Gastrocnemius medialis (tissue), 4 donors: ENCODE results near the gene EXOC3L4.

ENCODE experiments used
- POLR2A ChIP-seq, 2 donors: fragments of 450-650 bp; IDR thresholded peaks; one replicate each; pipeline ENCODE4 v1.6.1; 2017; ENCODE audit warnings: antibody characterized with exemption in 2 of 2, mild to moderate bottlenecking in 2 of 2, moderate library complexity in 2 of 2
- TF ChIP-seq, protein P1 (sequence below), 5 experiments: fragments of 450-650 bp in 3 of 5; fragments of 200-600 bp in 2 of 5; sonication (generic) in 2 of 5; IDR thresholded peaks in 4 of 5; conservative IDR thresholded peaks in 1 of 5; 1 replicate in 4 of 5; 2 replicates in 1 of 5; pipeline ENCODE4 v1.5.1; 2016 to 2019; ENCODE audit warnings: antibody characterized with exemption in 5 of 5, mild to moderate bottlenecking in 3 of 5, moderate library complexity in 3 of 5

DNA sequence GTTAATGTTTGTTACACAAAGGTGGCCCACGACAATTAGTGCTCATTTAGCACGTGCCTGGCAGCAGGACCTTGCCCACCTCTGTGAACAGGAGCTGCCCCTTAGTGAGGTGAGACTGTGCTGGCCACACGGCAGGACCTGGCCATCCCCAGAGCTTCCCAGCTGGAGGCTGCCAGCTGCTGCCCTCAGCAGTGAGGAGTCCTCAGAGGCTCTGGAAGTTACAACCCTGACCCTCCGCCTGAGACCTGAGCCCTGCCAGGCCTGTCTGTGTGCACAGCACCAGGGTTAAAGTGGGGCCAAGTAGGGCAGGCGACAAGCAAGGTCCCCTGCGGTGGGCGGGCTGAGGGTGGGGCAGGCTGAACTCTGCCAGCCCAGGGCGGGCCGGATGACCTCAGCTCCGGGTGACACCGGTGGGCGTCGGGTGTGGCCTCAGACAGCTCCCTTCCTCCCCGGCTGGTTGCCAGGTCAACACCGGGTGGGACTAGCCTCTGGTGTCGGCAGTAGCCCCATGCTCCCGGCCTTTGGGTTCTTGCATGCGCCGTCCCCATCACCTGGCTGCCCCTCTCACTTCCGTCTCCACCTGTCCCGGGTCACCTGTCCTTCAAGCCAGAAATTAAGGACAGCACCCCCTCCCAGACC lies 19.7 kb upstream of the EXOC3L4 start:
- TF ChIP-seq, protein P1, sequence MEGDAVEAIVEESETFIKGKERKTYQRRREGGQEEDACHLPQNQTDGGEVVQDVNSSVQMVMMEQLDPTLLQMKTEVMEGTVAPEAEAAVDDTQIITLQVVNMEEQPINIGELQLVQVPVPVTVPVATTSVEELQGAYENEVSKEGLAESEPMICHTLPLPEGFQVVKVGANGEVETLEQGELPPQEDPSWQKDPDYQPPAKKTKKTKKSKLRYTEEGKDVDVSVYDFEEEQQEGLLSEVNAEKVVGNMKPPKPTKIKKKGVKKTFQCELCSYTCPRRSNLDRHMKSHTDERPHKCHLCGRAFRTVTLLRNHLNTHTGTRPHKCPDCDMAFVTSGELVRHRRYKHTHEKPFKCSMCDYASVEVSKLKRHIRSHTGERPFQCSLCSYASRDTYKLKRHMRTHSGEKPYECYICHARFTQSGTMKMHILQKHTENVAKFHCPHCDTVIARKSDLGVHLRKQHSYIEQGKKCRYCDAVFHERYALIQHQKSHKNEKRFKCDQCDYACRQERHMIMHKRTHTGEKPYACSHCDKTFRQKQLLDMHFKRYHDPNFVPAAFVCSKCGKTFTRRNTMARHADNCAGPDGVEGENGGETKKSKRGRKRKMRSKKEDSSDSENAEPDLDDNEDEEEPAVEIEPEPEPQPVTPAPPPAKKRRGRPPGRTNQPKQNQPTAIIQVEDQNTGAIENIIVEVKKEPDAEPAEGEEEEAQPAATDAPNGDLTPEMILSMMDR (IDR thresholded peaks at IDR 0.05 in 4 of 5, conservative IDR thresholded peaks at IDR 0.05 in 1 of 5), result no peak
- no peak for TF ChIP-seq POLR2A (IDR thresholded peaks at IDR 0.05)
